WTC11 (cell line): ENCODE measurements around the gene MYOM3. TPM values are rescaled to one million over a fixed set of nuclear protein-coding genes. Genes with fewer than 3 reads are reported as not detected.
A peak's percentile ranks its signal among the peaks of the same experiment; 100 is the strongest.

Source experiments
- ATAC-seq: fragments of 200-7000 bp; cut with Tn5 transposase; 2 replicates; pipeline ENCODE4 v1.10.0; 2021; ENCODE audit warnings: mild to moderate bottlenecking, moderate library complexity
- Bru-seq: library from RNA; stranded (reverse); fragments of 400-500 nt; gene quantifications from one replicate; lab custom pipeline; 2021; lab: Mats Ljungman, UMichigan
- CTCF ChIA-PET: fragments of 300-600 bp; sonication (Branson Sonifier 250); formaldehyde crosslinking; loops from one replicate; lab custom pipeline; 2021; ENCODE audit warnings: antibody characterized with exemption; lab: Charles Lee
- POLR2A ChIA-PET: fragments of 350-600 bp; sonication (Branson Sonifier 250); formaldehyde crosslinking; loops from one replicate; lab custom pipeline; 2021; ENCODE audit warnings: antibody characterized with exemption; lab: Charles Lee
- DNase-seq: peaks from one replicate; pipeline ENCODE4 v3.0.0; 2021; ENCODE audit warnings: low spot score
- H3K27ac Mint-ChIP-seq: 2 replicates; pipeline ENCODE4 v1.8.0; 2021; ENCODE audit warnings: mixed read lengths
- H3K27me3 Mint-ChIP-seq: 2 replicates; pipeline ENCODE4 v1.8.0; 2021; ENCODE audit warnings: low read depth, mild to moderate bottlenecking, moderate library complexity, mixed read lengths
- H3K36me3 Mint-ChIP-seq: 2 replicates; pipeline ENCODE4 v1.8.0; 2021; ENCODE audit warnings: mixed read lengths
- H3K4me1 Mint-ChIP-seq: 2 replicates; pipeline ENCODE4 v1.8.0; 2022; ENCODE audit warnings: mixed read lengths
- H3K4me3 Mint-ChIP-seq: 2 replicates; pipeline ENCODE4 v1.8.0; 2021; ENCODE audit warnings: mild to moderate bottlenecking, moderate library complexity, mixed read lengths
- H3K9me3 Mint-ChIP-seq: 2 replicates; pipeline ENCODE4 v1.8.0; 2021; ENCODE audit warnings: mixed read lengths
- ATF2 ChIP-seq: sonication (generic); formaldehyde crosslinking; IDR thresholded peaks from 2 replicates; pipeline ENCODE4 v1.8.1; 2022; ENCODE audit warnings: low read depth, missing genetic modification reagents, borderline replicate concordance
- CTCF ChIP-seq: fragments of 200-600 bp; IDR thresholded peaks from 2 replicates; pipeline ENCODE4 v1.8.0; 2022; ENCODE audit warnings: antibody characterized with exemption
- ERG ChIP-seq: fragments of 250-450 bp; sonication (Bioruptor Pico); IDR thresholded peaks from 2 replicates; pipeline ENCODE4 v1.8.0; 2021; ENCODE audit warnings: mild to moderate bottlenecking
- ESRRA ChIP-seq: sonication (generic); formaldehyde crosslinking; IDR thresholded peaks from 2 replicates; pipeline ENCODE4 v1.8.1; 2022; ENCODE audit warnings: mild to moderate bottlenecking, missing genetic modification reagents, borderline replicate concordance
- FOXJ3 ChIP-seq: sonication (generic); formaldehyde crosslinking; IDR thresholded peaks from 2 replicates; pipeline ENCODE4 v1.9.0; 2021; ENCODE audit warnings: missing genetic modification reagents, mild to moderate bottlenecking, borderline replicate concordance
- FOXP1 ChIP-seq: sonication (generic); formaldehyde crosslinking; IDR thresholded peaks from 2 replicates; pipeline ENCODE4 v1.8.0; 2022; ENCODE audit warnings: missing genetic modification reagents, mild to moderate bottlenecking, moderate library complexity, borderline replicate concordance
- HMGXB4 ChIP-seq: sonication (generic); formaldehyde crosslinking; IDR thresholded peaks from 2 replicates; pipeline ENCODE4 v1.8.1; 2023; ENCODE audit warnings: mild to moderate bottlenecking, moderate library complexity, missing genetic modification reagents
- MXD4 ChIP-seq: fragments of 250-450 bp; sonication (Bioruptor Pico); IDR thresholded peaks from 2 replicates; pipeline ENCODE4 v1.8.0; 2021; ENCODE audit warnings: mild to moderate bottlenecking, moderate library complexity, borderline replicate concordance
- MYBL2 ChIP-seq: sonication (generic); formaldehyde crosslinking; IDR thresholded peaks from 2 replicates; pipeline ENCODE4 v1.8.1; 2023; ENCODE audit warnings: mild to moderate bottlenecking, moderate library complexity, missing genetic modification reagents
- NFYB ChIP-seq: sonication (generic); formaldehyde crosslinking; conservative IDR thresholded peaks from 2 replicates; pipeline ENCODE4 v1.8.0; 2022; ENCODE audit warnings: low read depth, missing genetic modification reagents
- SMAD3 ChIP-seq: sonication (generic); formaldehyde crosslinking; IDR thresholded peaks from 2 replicates; pipeline ENCODE4 v1.8.0; 2022; ENCODE audit warnings: missing genetic modification reagents, mild to moderate bottlenecking, borderline replicate concordance
- TEAD1 ChIP-seq: sonication (generic); formaldehyde crosslinking; IDR thresholded peaks from 2 replicates; pipeline ENCODE4 v1.8.0; 2022; ENCODE audit warnings: mild to moderate bottlenecking, missing genetic modification reagents
- TP53 ChIP-seq: sonication (generic); formaldehyde crosslinking; IDR thresholded peaks from 2 replicates; pipeline ENCODE4 v1.8.1; 2023; ENCODE audit warnings: mild to moderate bottlenecking, missing genetic modification reagents
- ZNF219 ChIP-seq: sonication (generic); formaldehyde crosslinking; IDR thresholded peaks from 2 replicates; pipeline ENCODE4 v1.8.0; 2023; ENCODE audit warnings: missing genetic modification reagents, mild to moderate bottlenecking, borderline replicate concordance
- ZNF281 ChIP-seq: sonication (generic); formaldehyde crosslinking; IDR thresholded peaks from 2 replicates; pipeline ENCODE4 v1.8.0; 2023; ENCODE audit warnings: mild to moderate bottlenecking, missing genetic modification reagents
- ZNF425 ChIP-seq: fragments of 250-450 bp; sonication (Bioruptor Pico); conservative IDR thresholded peaks from 2 replicates; pipeline ENCODE4 v1.9.0; 2021; ENCODE audit warnings: mild to moderate bottlenecking
- long read RNA-seq, 3 experiments: library from RNA in 1 of 3; library from capped mRNA in 1 of 3; library from polyadenylated mRNA in 1 of 3; unstranded in 2 of 3; stranded (forward) in 1 of 3; transcript quantifications; one replicate each; pipeline ENCODE4 v2.0.0, GENCODE V29; 2021
- total RNA-seq: library from RNA; stranded (reverse); gene quantifications from 3 replicates; pipeline ENCODE4 v1.2.3, GENCODE V29; 2021

The MYOM3 gene
- 0.13 to 0.16 TPM (median 0.14 TPM) in 3 replicates for total RNA-seq
- percentile 3 among the genes with signal in this experiment for Bru-seq, nascent RNA
- long read RNA-seq, experiment 1, partial matches to known transcripts, result 0 of 1 reads
- long read RNA-seq, experiment 1, other reads (novel, unspliced or antisense), result 1 of 1 reads
- long read RNA-seq, experiment 2, result 0 reads
- long read RNA-seq, experiment 3, result 0 reads

GRCh38 chr1:24111996-24112779 lies at the start of gene MYOM3:
Gene MYOM3 (minus strand): TSS chr1:24112135. CDS start chr1:24108636, 3,499 bp downstream.
- no peaks in the 10 kb centered on the region for H3K9me3 Mint-ChIP-seq
- peaks cover 32% of the 10 kb centered on the region for H3K4me1 Mint-ChIP-seq
- peak within 1 kb of the TSS; percentile 29 for H3K4me3 Mint-ChIP-seq
- ChIA-PET POLR2A (interaction anchor here (0.6 to 1.1 kb wide), 2 partner anchors 38 to 1347 kb away, joined by 4 to 6 read pairs; no protein-coding TSS in a partner anchor), CTCF (interaction anchor here (0.6 to 4.0 kb wide), 12 partner anchors 14 to 301 kb away, joined by 3 to 31 read pairs (median 4); no protein-coding TSS in a partner anchor)
- DNase-seq, result peak; percentile 65
- no peaks in the 10 kb centered on the region for H3K27me3 Mint-ChIP-seq
- TF ChIP-seq FOXP1 (0 out of 2 replicates have a peak, but pooled peaks have one; percentile 42), NFYB (CRISPR knock-in tag) (no peak)
- no peaks in the 10 kb centered on the region for H3K36me3 Mint-ChIP-seq
- no peak within 1 kb of the TSS; the same call in none of the 2 replicates for H3K27ac Mint-ChIP-seq
- peak; percentile 88 for ATAC-seq

GRCh38 chr1:24161270-24161669 lies 49.3 kb upstream of the MYOM3 start:
- H3K4me1 Mint-ChIP-seq, result no peaks in the 10 kb centered on the region
- H3K9me3 Mint-ChIP-seq, result no peaks in the 10 kb centered on the region
- peaks cover 19% of the 10 kb centered on the region for H3K36me3 Mint-ChIP-seq
- no peak for ATAC-seq
- no peak for DNase-seq
- no peak overlapping the region for H3K4me3 Mint-ChIP-seq
- H3K27me3 Mint-ChIP-seq, result no peaks in the 10 kb centered on the region
- ChIA-PET POLR2A (interaction anchor here (0.7 to 1.2 kb wide), 2 partner anchors 11 to 221 kb away, joined by 3 read pairs; no protein-coding TSS in a partner anchor), CTCF (interaction anchor here (1.1 to 1.5 kb wide), 2 partner anchors 11 to 49 kb away, joined by 3 to 7 read pairs; partner anchors contain the start of gene MYOM3)
- H3K27ac Mint-ChIP-seq, result no peak overlapping the region
- TF ChIP-seq MYBL2 (CRISPR knock-in tag) (no peak), ZNF425 (CRISPR knock-in tag) (no peak), ESRRA (CRISPR knock-in tag) (no peak), SMAD3 (CRISPR knock-in tag) (no peak), FOXJ3 (CRISPR knock-in tag) (no peak), ATF2 (CRISPR knock-in tag) (no peak)

GRCh38 chr1:24159366-24159765 lies 47.4 kb upstream of the MYOM3 start:
- Mint-ChIP-seq H3K27me3 (no peaks in the 10 kb centered on the region), H3K36me3 (peaks cover 17% of the 10 kb centered on the region), H3K27ac (peak overlapping the region; percentile 67; the same call in 1 of the 2 replicates), H3K4me3 (no peak overlapping the region), H3K9me3 (no peaks in the 10 kb centered on the region), H3K4me1 (peaks cover 5% of the 10 kb centered on the region)
- ATAC-seq (no peak), DNase-seq (no peak)
- CTCF ChIA-PET, result interaction anchor here (1.3 to 2.1 kb wide), 2 partner anchors 9 to 40 kb away, joined by 6 to 11 read pairs; no protein-coding TSS in a partner anchor
- POLR2A ChIA-PET, result no interaction called here
- no peak for TF ChIP-seq HMGXB4 (CRISPR knock-in tag)
- TF ChIP-seq ZNF219 (CRISPR knock-in tag), result no peak
- no peak for TF ChIP-seq MXD4 (CRISPR knock-in tag)
- no peak for TF ChIP-seq CTCF
- TF ChIP-seq ZNF281 (CRISPR knock-in tag), result no peak
- no peak for TF ChIP-seq ERG (CRISPR knock-in tag)
- TF ChIP-seq TEAD1, result no peak
- no peak for TF ChIP-seq TP53 (CRISPR knock-in tag)
